NCI-H2107 treated with DMSO at 0.1 percent for 48 hours (cell line): ENCODE measurements around the gene ROGDI.

Experiments
- DNase-seq: peaks from one replicate; lab custom pipeline; 2025; ENCODE audit not compliant: unreplicated experiment; lab: John Stamatoyannopoulos, UW

ROGDI gene

DNA sequence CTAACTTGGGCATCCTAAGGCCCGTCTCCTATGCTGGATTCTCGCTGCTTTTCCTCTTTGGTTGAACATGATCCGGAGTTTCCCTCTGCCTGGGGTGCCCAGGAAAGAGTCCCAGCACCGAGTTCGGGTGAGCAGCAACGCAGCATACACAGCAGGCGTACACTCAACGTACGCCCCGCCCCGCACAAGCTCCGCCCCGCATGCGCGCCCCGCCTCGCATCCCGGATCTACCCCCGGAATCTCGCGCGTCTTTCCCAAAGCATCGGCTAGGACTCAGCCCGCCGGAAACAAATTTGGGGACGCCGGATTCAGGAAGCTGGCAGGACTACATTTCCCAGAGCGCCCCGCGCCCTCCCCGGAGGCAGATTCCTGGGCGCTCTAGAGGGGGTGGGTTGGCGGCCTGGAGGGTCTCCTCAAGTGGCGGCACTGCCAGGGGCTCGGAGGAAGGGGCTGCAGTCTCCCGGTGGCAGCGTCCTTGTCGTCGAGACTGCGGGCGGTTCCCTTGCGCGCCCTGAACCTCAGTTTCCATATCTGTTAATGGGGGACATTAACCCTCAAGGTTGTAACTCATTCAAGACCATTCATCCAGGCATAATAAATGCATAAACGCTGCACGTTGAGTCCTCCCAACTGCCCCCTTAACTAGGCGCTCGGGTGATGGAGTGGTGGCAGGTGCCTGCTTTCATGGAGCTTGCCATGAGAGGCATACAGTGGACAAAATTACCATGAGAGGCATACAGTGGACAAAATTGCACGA is 33.7 kb downstream of the ROGDI start:
- DNase-seq = peak; percentile 89

GRCh38 chr16:4767872-4768548 is 34.4 kb downstream of the ROGDI start:
- DNase-seq = no peak

DNA sequence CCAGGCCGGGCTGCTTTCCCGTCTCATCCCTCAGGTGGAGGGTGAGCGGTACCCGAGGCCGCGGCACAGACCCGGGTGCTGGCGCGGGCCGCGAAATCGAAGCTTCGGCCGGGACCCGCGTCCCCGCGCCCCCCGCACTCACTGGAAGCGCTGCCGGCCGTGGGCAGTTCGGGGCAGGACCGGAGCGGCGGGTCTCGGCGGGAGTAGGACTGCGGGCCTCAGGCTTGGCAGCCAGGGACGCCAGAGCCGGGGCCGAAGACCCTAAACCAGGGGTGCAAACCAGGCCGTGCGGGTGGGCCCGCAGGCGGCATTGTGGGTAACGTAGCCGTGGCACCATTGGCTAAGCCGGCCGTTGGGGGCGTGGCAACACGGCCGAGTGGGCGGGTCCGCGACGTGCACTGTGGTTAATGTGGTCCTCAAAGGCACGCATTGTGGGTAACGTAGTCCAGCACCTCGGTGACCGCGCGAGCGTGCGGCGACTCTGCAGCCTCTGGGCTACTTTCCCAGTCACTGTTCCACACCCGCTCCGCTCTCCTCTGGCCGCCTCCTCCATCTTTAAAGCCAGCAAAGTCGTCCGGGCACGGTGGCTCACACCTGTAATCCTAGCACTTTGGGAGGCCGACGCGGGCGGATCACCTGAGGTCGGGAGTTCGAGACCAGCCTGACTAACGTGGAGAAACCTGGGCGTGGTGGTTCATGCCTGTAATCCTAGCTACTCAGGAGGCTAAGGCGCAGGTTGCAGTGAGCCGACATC is 35.4 kb downstream of the ROGDI start, which contains the start of gene ZNF500:
Gene ZNF500, minus strand, starts transcription at position 288 of the 754 bp plus-strand sequence. CDS start 1,184 bp downstream, outside the sequence.
- DNase-seq = peak; percentile 91

DNA sequence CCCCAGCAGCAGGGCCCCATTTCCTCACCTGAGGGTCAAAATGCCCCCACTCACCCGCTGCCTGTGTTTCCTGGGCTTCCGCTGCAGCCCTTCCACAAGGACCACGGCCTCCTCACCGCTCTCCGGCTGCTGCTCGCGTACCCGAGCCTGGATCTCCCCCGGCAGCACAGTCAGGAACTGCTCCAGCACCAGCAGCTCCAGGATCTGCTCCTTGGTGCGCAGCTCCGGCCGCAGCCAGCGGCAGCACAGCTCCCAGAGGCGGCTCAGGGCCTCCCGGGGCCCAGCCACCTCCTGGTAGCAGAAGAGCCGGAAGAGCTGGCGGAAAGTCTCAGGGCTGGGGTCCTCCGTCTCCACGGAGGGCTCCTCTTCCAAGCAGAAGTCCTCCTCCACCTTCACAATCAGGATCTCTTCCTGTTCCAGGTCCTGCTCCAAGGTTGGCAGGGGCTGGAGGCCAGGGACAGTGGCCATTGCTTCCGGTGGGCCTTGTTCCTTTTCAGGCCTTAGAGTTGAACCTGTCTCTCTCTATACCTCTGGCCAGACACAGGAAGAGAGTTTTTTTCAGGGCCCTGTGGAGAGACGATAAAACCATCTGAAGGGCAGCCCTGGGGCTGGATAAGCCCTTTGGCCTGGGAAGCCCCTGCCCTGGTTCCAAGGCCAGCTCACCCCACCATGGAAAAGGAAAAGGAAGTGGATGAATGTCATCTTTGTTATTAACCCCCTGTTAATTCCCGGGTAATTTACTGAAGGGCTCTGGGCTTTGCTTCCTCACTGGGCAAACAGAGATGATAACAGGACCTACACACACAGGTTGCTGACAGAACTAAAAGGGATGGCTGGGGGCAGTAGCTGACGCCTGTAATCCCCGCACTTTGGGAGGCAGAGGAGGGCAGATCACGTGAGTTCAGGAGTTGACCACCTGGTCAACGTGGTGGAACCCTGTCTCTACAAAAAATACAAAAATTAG is 36.6 kb downstream of the ROGDI start:
- DNase-seq = no peak

GRCh38 chr16:4763791-4764190 is 38.6 kb downstream of the ROGDI start:
- DNase-seq = no peak

- no peak for DNase-seq
These were observed 40.2 kb downstream of the ROGDI start for GRCh38 chr16:4762205-4762604.

- DNase-seq = no peak
These were observed 42.1 kb downstream of the ROGDI start for GRCh38 chr16:4760221-4760910.

DNA sequence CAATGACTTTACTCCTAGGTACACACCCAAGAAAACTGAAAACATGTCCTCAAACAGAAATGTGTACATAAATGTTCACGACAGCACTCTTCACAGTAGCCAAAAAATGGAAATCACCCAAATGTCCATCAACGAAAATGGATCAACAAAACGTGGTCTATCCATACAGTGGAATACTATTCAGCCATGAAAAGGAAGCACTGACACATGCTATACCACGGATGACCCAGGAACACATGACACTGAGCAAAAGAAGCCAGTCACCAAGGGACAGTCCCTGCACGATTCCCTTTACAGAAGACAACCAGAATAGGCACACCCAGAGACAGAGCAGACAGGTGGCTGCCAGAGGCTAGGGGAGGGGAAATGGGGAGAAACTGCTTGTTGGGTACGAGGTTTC is 46.7 kb downstream of the ROGDI start:
- DNase-seq = no peak

GRCh38 chr16:4754865-4755264 is 47.6 kb downstream of the ROGDI start:
- no peak for DNase-seq

DNA sequence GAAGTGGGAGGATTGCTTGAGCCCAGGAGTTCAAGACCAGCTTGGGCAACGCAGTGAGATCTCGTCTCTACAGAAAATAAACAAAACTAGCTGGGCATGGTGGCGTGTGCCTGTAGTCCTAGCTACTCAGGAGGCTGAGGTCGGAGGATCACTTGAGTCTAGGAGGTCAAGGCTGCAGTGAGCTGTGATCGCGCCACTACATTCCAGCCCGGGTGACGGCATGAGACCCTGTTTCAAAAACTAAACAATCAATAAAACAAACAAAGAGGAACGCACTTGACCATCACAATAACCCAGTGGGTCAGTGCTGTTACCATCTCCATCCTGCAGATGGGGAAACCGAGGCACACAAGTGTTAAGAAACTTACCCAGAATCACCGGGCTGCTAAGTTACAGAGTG is 49.2 kb downstream of the ROGDI start:
- DNase-seq = no peak

- no peak for DNase-seq
These were observed 49.9 kb downstream of the ROGDI start for GRCh38 chr16:4752351-4753100.

DNA sequence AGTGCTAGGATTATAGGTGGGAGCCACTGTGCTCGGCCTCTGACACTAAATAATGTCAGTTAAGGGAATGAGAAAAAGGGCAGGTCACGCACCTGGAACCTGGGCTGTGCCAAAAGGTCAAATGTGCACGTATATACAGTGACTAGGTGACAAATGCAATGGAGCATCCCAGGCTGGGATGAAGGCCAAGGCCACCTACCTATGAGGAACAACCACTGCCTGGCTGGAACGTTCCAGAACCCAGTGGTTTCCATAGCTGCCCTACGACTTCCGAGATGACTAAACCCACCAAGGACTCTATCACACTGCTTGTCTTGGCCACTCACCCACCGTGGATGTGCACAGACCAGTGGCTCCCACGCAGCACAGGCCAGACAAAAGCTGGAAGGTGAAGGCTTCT is 51.5 kb downstream of the ROGDI start:
- DNase-seq = no peak

DNA sequence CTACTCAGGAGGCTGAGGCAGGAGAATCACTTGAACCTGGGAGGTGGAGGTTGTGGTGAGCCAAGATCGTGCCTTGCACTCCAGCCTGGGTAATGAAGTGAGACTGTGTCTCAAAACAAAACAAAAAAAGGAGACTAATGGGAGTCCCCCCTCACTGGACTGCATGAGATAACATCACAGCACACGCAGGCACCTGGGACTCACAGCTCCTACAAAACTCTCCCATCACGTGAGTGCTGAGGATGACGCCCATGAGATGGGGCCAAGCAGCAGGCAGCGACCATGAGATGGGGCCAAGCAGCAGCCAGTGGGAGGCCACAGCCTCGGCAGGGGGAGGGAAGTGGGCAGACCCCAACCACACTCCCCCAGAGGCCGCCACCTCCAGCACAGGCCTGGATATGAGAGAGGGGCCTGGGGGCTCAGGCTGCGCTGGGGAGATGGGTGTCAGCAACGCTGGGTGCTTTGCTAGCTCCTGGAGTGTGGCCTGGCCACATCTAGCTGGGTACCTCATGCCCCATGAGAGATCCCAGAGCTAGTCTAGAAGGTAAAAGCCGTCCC is 52.7 kb downstream of the ROGDI start:
- DNase-seq = no peak

GRCh38 chr16:4748682-4749411 is 53.6 kb downstream of the ROGDI start:
- DNase-seq = no peak

GRCh38 chr16:4747906-4748681 is 54.3 kb downstream of the ROGDI start:
- no peak for DNase-seq

DNA sequence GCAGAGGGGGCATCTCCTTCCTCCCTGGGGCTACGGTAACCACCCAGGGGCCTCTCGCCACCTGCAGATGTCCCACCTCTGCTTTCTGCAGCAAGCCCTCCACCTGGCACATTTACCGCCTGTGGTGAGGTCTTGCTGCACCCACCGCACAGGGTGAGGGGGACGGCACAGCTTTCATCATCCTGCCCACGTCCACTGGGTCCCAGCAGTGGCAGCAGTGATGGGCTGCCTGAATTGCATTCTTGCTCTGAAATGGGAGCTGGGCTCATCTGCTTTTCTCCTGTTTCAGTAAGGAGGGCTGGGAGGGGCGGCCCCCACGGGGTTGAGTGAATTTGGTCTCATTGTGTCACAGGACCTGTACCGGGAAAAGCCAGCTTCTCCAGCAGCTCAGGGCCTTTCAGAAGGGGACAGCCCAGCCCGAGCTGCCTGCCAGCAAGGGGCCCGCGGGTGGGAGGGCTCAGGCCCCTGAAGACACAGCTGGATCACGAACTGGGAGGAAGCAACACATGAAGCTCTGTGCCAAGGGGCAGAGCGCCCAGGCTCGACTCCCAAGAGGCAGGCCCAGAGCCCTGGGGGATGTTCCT is 55.4 kb downstream of the ROGDI start:
- DNase-seq = no peak
